ACHN (cell line): ENCODE measurements around the gene TTLL13.
"Not testable (repeated sequence)": the region's sequence is repeated elsewhere in the genome, so short reads cannot be mapped to it uniquely, and the experiment has no call there.

ENCODE experiments used
- DNase-seq: peaks from one replicate; pipeline ENCODE4 v3.0.0-alpha.2; 2015
- in situ Hi-C: cut with HindIII; loops from 2 replicates; pipeline ENCODE4 v1.10.0; 2017; ENCODE audit warnings: low sequenced_read_pairs, low pct_ligation_motif_present, low pct_unique_long_range_greater_than_20kb

The TTLL13 gene

GRCh38 chr15:90265271-90266060 lies 16.1 kb downstream of the TTLL13 start, which contains the start of gene NGRN:
Gene NGRN, plus strand, starts transcription at chr15:90265672. Its CDS starts 41 bp downstream, at chr15:90265713.
- DNase-seq, result peak; percentile 88
- in situ Hi-C loops, result no loop called here

GRCh38 chr15:90266061-90266431 lies 16.7 kb downstream of the TTLL13 start:
- peak; percentile 40 for DNase-seq
- in situ Hi-C loops, result no loop called here

GRCh38 chr15:90266485-90266884 lies 17.1 kb downstream of the TTLL13 start:
- DNase-seq, result peak; percentile 4
- in situ Hi-C loops, result no loop called here

GRCh38 chr15:90268415-90268814 lies 19.1 kb downstream of the TTLL13 start:
- DNase-seq, result no peak
- in situ Hi-C loops, result no loop called here

DNA sequence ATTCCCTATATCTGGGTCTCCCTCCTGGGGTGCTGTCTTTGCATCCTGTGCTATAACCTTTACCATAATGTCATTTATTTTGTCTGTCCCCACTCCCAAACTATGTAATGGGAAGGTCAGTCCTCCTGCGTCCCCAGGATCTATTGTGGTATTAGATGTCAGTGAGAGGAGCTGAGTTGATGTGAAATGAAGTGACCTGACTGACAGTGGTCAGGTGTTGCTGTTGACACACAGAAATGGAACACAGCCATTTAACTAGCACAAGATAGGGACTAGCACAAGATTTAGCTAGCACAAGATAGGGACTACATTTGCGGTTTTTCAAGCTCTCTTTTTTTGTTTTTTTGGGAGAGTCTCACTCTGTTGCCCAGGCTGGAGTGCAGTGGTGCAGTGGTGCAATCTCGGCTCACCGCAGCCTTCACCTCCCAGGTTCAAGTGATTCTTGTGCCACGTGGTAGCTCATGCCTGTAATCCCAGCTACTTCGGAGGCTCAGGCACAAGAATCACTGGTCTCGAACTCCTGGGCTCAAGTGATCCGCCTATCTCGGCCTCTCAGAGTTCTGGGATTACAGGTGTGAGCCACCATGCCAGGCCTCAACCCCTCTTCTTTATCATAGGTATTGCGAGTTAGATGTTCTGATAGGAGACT lies 21.3 kb downstream of the TTLL13 start:
- in situ Hi-C loops, result no loop called here
- DNase-seq, result no peak

DNA sequence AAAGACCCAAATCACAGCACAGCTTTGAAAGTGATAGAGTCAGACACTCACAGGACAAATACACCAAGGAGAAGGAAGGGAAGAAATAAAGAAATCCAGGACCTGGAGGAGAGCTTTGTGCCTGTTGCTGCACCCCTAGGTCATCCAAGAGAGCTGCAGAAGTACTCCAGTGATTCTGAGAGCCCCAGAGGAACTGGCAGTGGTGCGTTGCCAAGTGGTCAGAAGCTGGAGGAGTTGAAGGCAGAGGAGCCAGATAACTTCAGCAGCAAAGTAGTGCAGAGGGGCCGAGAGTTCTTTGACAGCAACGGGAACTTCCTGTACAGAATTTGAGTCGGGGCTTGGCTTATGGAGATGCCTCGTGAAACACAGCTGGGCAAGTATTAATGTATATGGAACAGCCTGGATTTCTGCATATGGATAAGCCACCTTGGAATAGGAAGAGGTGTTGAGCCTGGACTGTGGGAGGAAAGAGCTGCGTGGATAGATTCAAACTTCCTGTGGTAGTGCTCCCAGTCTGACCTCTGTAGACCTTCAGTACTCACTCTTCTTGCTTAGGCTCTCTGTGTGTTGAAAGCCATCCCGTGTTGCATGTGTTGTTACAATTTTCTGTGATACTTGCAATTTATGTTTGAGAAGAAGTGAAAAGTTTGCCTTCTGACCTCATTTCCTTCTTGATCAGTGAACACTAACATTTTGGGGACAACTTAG lies 22.3 kb downstream of the TTLL13 start:
- no peak for DNase-seq
- in situ Hi-C loops, result no loop called here

GRCh38 chr15:90278467-90278866 lies 29.1 kb downstream of the TTLL13 start:
- DNase-seq, in situ Hi-C loops: not testable (repeated sequence)

DNA sequence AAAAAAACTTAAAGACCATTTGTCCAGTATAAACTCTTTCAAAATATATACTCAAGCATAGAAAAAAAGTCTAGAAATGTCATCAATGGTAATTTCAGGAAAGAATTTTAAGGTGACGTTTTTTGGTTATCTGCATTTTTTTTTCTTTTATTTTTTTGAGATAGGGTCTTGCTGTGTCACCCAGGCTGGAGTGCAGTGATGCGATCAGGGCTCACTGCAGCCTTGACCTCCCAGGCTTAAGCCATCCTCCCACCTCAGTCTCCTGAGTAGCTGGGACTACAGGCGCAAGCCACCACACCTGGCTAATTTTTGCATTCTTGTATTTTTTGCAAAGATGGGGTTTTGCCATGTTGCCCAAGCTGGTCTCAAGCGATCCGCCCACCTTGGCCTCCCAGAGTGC lies 31.4 kb downstream of the TTLL13 start:
- in situ Hi-C loops, DNase-seq: not testable (repeated sequence)

DNA sequence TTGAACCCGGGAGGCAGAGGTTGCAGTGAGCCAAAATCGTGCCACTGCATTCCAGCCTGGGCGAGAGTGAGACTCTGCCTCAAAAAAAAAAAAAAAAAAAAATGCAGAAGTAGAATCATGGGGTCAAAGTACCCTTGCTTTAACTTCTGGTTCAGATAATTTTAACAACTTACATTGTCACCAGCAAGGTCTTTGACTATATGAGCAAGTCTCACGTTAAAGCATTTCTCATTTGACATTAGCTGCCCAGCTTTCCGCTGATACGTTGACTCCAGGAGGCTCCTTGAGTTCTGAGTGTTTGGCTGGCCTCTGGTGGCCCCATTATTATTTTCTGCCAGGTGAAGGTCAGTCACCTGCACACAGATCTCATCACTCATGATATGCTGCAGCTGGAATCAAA lies 32.3 kb downstream of the TTLL13 start:
- DNase-seq, in situ Hi-C loops: not testable (repeated sequence)

GRCh38 chr15:90286678-90287077 lies 37.3 kb downstream of the TTLL13 start:
- peak; percentile 56 for DNase-seq
- in situ Hi-C loops, result no loop called here

GRCh38 chr15:90287101-90287500 lies 37.7 kb downstream of the TTLL13 start:
- no peak for DNase-seq
- in situ Hi-C loops, result no loop called here

- in situ Hi-C loops, result no loop called here
- no peak for DNase-seq
Observed at GRCh38 chr15:90287946-90288345, 38.6 kb downstream of the TTLL13 start.

- DNase-seq, result peak; percentile 49
- in situ Hi-C loops, result no loop called here
Observed at GRCh38 chr15:90291679-90292356, 42.5 kb downstream of the TTLL13 start.

DNA sequence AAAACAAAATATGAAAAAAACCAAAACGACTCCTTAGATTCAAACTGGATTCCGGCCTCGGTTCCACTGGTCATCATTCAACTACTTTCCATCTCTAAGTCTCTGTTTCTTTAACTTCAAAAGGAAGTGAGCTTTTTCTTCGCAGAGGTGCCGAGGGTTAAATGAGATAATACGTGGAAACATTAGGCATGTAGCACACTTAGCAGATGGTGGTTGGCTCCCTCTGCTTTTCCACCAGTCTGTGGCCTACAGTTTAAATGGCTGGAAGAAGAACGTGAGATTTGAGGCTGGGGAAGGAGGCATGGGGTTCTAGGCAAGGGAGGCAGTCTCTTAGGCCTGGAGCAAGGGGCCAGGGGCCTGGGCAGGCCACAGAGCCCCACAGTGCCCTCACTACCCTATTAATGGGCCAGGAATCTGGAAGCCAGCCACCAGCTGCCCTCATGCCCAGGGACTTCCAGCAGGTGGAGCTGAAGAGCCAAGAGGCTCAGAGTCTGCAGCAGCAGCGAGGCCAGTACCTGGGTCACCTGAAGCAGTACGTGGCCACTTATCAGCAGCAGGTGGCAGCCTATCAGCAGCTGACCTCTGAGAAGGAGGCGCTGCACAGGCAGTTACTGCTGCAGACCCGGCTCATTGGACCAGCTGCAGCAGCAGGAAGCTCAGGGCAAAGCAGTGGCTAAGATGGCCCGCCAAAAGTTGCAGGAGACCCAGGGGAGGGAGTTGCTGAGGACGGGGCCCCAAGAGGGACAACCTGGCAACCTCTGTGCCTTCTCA lies 43.9 kb downstream of the TTLL13 start:
- in situ Hi-C loops, result not testable (repeated sequence)
- DNase-seq, result peak; percentile 67

GRCh38 chr15:90294159-90294558 lies 44.8 kb downstream of the TTLL13 start:
- no peak for DNase-seq
- in situ Hi-C loops, result no loop called here

GRCh38 chr15:90294601-90295269 lies 45.4 kb downstream of the TTLL13 start:
- DNase-seq, result no peak
- in situ Hi-C loops, result no loop called here

- no peak for DNase-seq
- in situ Hi-C loops, result no loop called here
Observed at GRCh38 chr15:90295270-90295648, 45.9 kb downstream of the TTLL13 start.
